Measurements from ENCODE around the gene TNFSF15.

DNA sequence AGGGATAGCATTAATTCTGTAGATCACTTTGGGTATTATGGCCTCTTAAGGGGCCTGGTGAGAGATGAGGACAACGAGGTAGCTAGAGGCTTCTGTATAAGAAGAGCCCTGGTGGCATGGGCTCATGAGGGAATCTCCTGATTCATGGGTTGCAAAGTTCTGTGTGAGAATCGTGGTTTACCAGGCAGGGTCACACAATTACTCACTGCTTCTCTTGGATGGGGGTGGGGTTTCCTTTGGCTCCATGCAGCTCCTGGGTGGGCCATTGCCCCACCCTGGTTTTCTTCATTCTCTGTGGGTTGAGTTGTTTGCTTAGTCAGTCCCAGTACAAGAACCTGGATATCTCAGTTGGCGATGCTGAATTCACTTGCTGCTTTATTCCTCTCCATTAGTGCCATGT, 30.9 kb upstream of the TNFSF15 start:
- TF ChIP-seq, protein P1, sequence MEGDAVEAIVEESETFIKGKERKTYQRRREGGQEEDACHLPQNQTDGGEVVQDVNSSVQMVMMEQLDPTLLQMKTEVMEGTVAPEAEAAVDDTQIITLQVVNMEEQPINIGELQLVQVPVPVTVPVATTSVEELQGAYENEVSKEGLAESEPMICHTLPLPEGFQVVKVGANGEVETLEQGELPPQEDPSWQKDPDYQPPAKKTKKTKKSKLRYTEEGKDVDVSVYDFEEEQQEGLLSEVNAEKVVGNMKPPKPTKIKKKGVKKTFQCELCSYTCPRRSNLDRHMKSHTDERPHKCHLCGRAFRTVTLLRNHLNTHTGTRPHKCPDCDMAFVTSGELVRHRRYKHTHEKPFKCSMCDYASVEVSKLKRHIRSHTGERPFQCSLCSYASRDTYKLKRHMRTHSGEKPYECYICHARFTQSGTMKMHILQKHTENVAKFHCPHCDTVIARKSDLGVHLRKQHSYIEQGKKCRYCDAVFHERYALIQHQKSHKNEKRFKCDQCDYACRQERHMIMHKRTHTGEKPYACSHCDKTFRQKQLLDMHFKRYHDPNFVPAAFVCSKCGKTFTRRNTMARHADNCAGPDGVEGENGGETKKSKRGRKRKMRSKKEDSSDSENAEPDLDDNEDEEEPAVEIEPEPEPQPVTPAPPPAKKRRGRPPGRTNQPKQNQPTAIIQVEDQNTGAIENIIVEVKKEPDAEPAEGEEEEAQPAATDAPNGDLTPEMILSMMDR (IDR thresholded peaks at IDR 0.05; ENCODE audit: extremely low read depth in 1 of 2, insufficient read depth in 1 of 2, low read depth in 1 of 2, low read length in 2 of 2) = no peak
- TF ChIP-seq EZH2 (IDR thresholded peaks at IDR 0.05; ENCODE audit: borderline replicate concordance, low read depth, low read length, severe bottlenecking) = no peak
- no peak for TF ChIP-seq JUN (IDR thresholded peaks at IDR 0.05; ENCODE audit: borderline replicate concordance, insufficient read depth, insufficient read length, low read depth)
- TF ChIP-seq POLR2A (IDR thresholded peaks at IDR 0.05; ENCODE audit: low read depth, low read length) = no peak
- TF ChIP-seq, protein P2, sequence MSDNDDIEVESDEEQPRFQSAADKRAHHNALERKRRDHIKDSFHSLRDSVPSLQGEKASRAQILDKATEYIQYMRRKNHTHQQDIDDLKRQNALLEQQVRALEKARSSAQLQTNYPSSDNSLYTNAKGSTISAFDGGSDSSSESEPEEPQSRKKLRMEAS (IDR thresholded peaks at IDR 0.05; ENCODE audit: insufficient read depth, insufficient read length) = no peak
- TF ChIP-seq FOS (IDR thresholded peaks at IDR 0.05; ENCODE audit: borderline replicate concordance, insufficient read depth, low read length) = no peak
- TF ChIP-seq GATA2 (IDR thresholded peaks at IDR 0.05; ENCODE audit: insufficient read depth, insufficient read length, low read depth, low read length) = no peak
- TF ChIP-seq POLR2AphosphoS5 (IDR thresholded peaks at IDR 0.05; ENCODE audit: insufficient read depth, low read depth, low read length) = no peak
- TF ChIP-seq MYC (IDR thresholded peaks at IDR 0.05; ENCODE audit: low read depth, low read length) = no peak
